LNCAP (cell line): ENCODE results near the gene DUSP12.

ENCODE experiments used
- TF ChIP-seq, protein P1 (sequence below): fragments of 450-650 bp; IDR thresholded peaks from 2 replicates; pipeline ENCODE4 v1.5.1; 2017; ENCODE audit warnings: mild to moderate bottlenecking

Gene DUSP12

DNA sequence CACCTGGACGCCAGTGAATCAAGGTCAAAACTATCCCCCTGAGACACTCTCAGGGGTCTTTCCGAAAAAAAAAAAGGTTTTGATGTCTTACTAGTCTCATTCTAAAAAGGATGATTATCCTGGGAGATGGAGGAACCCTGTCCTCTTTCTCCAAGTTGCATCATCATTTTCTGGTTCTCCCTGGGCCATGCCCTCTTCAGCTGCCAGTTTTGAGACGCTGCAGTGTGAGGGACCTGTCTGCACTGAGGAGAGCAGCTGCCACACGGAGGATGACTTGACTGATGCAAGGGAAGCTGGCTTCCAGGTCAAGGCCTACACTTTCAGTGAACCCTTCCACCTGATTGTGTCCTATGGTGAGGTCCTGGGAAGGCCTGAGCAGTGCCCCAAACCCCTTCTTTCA is 39.0 kb upstream of the DUSP12 start:
- TF ChIP-seq, protein P1, sequence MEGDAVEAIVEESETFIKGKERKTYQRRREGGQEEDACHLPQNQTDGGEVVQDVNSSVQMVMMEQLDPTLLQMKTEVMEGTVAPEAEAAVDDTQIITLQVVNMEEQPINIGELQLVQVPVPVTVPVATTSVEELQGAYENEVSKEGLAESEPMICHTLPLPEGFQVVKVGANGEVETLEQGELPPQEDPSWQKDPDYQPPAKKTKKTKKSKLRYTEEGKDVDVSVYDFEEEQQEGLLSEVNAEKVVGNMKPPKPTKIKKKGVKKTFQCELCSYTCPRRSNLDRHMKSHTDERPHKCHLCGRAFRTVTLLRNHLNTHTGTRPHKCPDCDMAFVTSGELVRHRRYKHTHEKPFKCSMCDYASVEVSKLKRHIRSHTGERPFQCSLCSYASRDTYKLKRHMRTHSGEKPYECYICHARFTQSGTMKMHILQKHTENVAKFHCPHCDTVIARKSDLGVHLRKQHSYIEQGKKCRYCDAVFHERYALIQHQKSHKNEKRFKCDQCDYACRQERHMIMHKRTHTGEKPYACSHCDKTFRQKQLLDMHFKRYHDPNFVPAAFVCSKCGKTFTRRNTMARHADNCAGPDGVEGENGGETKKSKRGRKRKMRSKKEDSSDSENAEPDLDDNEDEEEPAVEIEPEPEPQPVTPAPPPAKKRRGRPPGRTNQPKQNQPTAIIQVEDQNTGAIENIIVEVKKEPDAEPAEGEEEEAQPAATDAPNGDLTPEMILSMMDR = no peak

DNA sequence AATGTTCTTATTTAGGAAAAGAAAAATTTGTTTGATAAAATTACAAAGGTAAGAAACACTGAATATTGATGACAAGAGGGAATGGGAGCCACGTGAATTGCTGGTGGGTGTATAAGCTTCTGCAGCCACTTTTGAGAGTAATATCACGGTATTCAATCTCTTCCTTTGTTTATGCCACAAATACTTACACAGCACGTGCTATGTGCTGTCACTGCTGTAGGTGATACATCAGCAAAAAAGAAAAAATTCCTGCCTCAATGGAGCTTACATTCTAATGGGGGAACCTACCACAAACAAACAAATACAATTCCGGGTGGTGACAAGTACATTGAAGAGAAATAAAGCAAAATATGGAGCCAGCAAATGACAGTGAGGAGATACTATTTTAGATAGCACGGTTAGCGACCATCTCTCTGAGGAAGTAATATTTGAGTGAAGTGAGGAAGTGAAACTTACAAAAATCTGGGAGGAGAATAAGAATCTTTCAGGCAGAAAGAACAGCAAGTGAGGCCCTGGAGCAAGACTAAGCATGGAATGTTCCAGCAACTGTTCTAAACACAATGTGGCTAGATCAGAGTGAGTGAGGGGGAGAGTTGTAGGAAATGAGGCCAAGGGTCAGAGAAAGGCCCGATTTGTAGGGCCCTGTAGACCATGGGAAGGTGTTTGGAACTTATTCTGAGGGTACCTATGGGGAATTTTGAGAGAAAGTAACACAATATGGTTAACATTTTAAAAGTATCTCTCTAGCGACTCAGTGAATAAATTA is 30.8 kb upstream of the DUSP12 start:
- TF ChIP-seq, protein P1 = no peak

DNA sequence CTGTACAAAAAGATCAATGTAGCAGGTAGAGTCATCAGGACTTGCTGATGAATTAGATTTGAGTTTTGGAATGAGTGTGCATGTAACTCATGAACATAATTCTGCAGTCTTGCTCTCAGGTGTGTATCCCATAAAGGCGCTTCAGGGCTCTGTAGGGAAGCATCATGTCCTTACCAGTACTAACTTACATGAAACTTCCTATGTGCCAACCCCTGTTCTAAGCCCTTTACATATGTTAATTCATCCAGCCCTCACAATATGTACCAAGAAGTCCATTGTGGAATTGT is 30.3 kb upstream of the DUSP12 start:
- TF ChIP-seq, protein P1 = no peak

DNA sequence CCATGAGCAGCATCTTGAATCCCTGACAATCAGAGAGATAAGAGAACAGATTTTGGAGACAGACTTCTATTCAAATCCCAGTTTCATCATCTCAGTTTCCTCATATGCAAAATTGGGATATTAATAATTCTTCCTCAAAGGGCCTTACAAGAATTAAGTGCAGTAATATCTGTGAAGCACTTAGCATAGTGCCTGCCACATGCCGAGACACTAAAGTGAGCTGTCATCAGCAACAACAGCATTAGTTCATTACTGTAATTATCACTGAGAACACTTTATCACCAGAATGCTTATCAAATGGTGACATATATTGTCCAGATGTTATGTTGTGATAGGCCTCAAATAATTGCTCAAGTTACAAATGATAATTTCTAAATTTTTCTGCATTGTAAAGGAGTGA is 29.2 kb upstream of the DUSP12 start:
- TF ChIP-seq, protein P1 = no peak

DNA sequence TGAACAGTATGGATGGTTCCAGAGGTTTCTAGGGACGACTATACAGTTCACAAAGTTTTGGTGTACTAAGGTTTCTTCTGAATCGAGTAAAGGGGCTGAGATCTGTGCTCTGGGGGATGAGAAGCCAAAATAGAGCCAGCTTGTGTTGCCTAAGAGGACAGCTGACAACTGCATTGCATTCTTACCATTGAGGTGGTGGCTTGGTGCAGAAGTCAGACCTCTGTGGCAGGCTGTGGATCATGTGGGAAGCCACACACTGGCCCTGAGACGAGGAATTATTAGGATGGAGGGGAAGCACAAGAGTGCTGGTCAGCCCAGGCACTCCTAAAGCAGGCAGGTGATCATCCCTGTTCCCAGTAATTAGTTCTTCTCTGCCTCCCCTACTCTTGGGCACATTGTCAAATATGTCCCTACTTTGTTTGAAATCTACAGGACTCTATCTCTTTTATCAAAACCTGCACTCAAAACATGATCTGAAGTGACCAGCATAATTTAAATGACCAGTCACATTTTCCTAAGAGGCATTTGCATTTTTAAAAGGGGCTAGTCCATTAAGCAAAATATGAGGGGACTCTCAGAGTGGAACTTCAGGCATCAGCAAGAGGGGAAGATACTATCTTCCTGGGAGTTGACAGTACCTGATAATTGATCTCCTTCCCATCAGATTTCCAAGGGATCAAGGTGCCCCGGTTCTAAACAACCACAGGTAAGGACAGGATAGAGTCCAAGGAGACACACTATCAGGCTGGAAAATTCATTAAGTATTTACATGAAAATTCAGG is 28.4 kb upstream of the DUSP12 start, which contains the start of gene FCRLB:
Gene FCRLB, plus strand, starts transcription at position 589 of the 782 bp plus-strand sequence. CDS start 1,129 bp downstream, outside the sequence.
- TF ChIP-seq, protein P1 = no peak

DNA sequence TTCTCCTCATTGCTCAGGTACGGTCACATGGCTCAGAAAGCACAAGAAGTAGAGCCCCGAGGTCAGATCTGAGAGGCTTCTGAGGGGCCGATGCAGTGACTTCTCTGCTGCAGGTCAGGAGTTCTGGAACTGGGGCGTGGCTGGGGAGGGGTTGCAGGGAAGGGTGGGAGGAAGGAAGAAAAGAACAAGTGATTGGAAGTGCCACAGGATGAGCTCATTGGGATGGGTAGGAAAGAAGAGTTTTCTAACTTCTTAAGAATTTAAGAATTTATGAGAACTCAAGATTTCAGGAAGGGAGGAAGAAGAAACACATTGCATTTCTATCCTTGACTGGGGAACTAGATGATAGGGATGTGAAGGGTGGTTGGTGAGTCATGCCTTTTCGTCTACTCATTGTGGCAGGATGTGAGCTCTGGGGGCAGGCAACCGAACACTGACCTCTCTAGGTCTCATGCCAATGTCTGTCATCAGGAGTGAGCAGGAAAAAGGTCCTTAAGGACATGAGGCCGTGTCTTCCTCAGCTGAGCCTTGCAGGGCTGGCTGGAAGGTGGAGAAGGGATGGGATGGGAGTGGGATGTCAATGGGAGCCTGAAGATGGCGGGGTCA is 27.7 kb upstream of the DUSP12 start:
- TF ChIP-seq, protein P1 = no peak

DNA sequence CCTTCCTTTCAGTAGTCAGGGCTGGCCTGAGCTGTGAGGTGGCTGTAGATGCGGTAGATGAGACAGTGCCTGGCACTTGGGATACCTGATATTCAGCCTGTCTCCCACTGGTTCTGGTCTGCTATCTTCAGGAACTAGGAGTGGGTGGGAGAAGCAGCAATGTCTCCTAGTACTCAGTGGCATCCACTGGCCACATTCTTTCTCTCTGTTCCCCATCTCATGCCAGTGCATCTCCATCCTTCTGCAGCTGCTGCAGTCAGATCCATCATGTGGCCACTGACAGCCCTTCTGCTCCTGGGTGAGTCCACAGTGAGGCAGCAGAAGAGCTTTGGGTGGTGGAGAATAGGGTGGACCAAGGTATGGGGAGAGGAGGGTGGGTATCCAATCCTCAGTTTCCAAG is 27.2 kb upstream of the DUSP12 start:
- TF ChIP-seq, protein P1 = no peak
